Esophagus squamous epithelium (tissue), 5 donors: ENCODE data around the gene KCNA3. TPM values are rescaled to one million over a fixed set of nuclear protein-coding genes. Genes with fewer than 3 reads are reported as not detected.
A peak's percentile ranks its signal among the peaks of the same experiment; 100 is the strongest.

ENCODE experiments used
- DNase-seq: peaks from one replicate; lab custom pipeline; 2025; lab: John Stamatoyannopoulos, UW
- H3K27ac ChIP-seq, 4 donors: fragments of 200-600 bp; sonication (generic); one replicate each; pipeline ENCODE4 v1.5.1; 2016 to 2019; ENCODE audit warnings: mild to moderate bottlenecking in 1 of 4
- H3K27me3 ChIP-seq, 4 donors: fragments of 200-600 bp; sonication (generic); 1 replicate in 3 of 4; 2 replicates in 1 of 4; pipeline versions ENCODE4 v1.5.1 to v1.6.0; 2017 to 2021; ENCODE audit warnings: antibody characterized with exemption in 1 of 4
- H3K36me3 ChIP-seq, 3 donors: fragments of 200-600 bp; sonication (generic); one replicate each; pipeline ENCODE4 v1.5.1; 2016 to 2019
- H3K4me1 ChIP-seq, 3 donors: fragments of 200-600 bp; sonication (generic); one replicate each; pipeline ENCODE4 v1.5.1; 2017 to 2019
- H3K4me3 ChIP-seq, 4 donors: fragments of 200-600 bp; sonication (generic); 1 replicate in 3 of 4; 2 replicates in 1 of 4; pipeline ENCODE4 v1.5.1; 2016 to 2019; ENCODE audit warnings: mild to moderate bottlenecking in 2 of 4, moderate library complexity in 1 of 4
- H3K9me3 ChIP-seq, 3 donors: fragments of 200-600 bp; sonication (generic); one replicate each; pipeline ENCODE4 v1.5.1; 2016 to 2019
- CTCF ChIP-seq, 6 experiments: fragments of 450-650 bp in 4 of 6; fragments of 200-600 bp in 2 of 6; sonication (generic) in 2 of 6; IDR thresholded peaks; one replicate each; pipeline ENCODE4 v1.5.1; 2016 to 2019; ENCODE audit warnings: antibody characterized with exemption in 6 of 6, mild to moderate bottlenecking in 4 of 6, moderate library complexity in 4 of 6
- POLR2A ChIP-seq, 4 donors: fragments of 450-650 bp; IDR thresholded peaks; one replicate each; pipeline ENCODE4 v1.6.1; 2017; ENCODE audit warnings: antibody characterized with exemption in 4 of 4, mild to moderate bottlenecking in 4 of 4, moderate library complexity in 3 of 4
- WGBS, 2 donors: methylation state at CpG; one replicate each; pipeline ENCODE4 v1.1.5; 2018; 5-methylcytosine and 5-hydroxymethylcytosine counted together
- intact Hi-C: fragments of 100-400 bp; cut with DNase I; formaldehyde crosslinking; loops from one replicate; pipeline ENCODE4 v1.15.0; 2022
- total RNA-seq, 4 donors: library from RNA; depleted of rRNA; stranded (reverse); fragments of >200 nt; gene quantifications; one replicate each; pipeline ENCODE4 v1.1.0, GENCODE V29; 2016
- donor health status: DM: yes; HTN: yes; CAD: no.

Gene KCNA3
- total RNA-seq, 4 donors from 2014 or later: 0.34 to 3.2 (median 1.2) TPM

GRCh38 chr1:110637475-110637874 is 37.3 kb downstream of the KCNA3 start:
- H3K27me3 ChIP-seq: peaks cover 0 to 53% (median 0%) of the 10 kb centered on the region in 4 donors
- no peaks in the 10 kb centered on the region for H3K36me3 ChIP-seq
- H3K4me3 ChIP-seq: no peak overlapping the region
- no peak for TF ChIP-seq CTCF (IDR thresholded peaks at IDR 0.05)
- TF ChIP-seq POLR2A (IDR thresholded peaks at IDR 0.05): no peak
- intact Hi-C loops: no loop called here
- peaks cover 11 to 25% (median 18%) of the 10 kb centered on the region in 3 donors for H3K4me1 ChIP-seq
- no peaks in the 10 kb centered on the region for H3K9me3 ChIP-seq
- 80 to 83% methylated on average over 1 to 2 of the region's 3 CpGs for WGBS, 2 donors
- H3K27ac ChIP-seq: no peak overlapping the region
- DNase-seq: no peak

- Histone ChIP-seq H3K27ac (no peak overlapping the region), H3K27me3 (peaks cover 0 to 56% (median 0%) of the 10 kb centered on the region in 4 donors), H3K4me3 (no peak overlapping the region), H3K9me3 (no peaks in the 10 kb centered on the region), H3K36me3 (no peaks in the 10 kb centered on the region), H3K4me1 (peaks cover 11 to 25% (median 18%) of the 10 kb centered on the region in 3 donors)
- intact Hi-C loops: no loop called here
- WGBS, 2 donors: 81 to 87% methylated on average over 4 of the region's 4 CpGs
- TF ChIP-seq CTCF (IDR thresholded peaks at IDR 0.05): no peak
- peak in 1 of 4 donors; percentile 13 for TF ChIP-seq POLR2A (IDR thresholded peaks at IDR 0.05)
- no peak for DNase-seq
These were observed 38.4 kb downstream of the KCNA3 start for GRCh38 chr1:110636149-110636935.

- no peak for DNase-seq
- intact Hi-C loops: no loop called here
- 67 to 86% methylated on average over 1 to 2 of the region's 2 CpGs for WGBS, 2 donors
These were observed 39.3 kb downstream of the KCNA3 start for GRCh38 chr1:110635434-110635833.

GRCh38 chr1:110634455-110635311 is 40.1 kb downstream of the KCNA3 start:
- TF ChIP-seq CTCF (IDR thresholded peaks at IDR 0.05) (peak in 2 of 6 experiments; percentile 3 to 19), POLR2A (IDR thresholded peaks at IDR 0.05) (no peak)
- H3K4me3 ChIP-seq: no peak overlapping the region
- no peak for DNase-seq
- intact Hi-C loops: loop anchor here (5.0 kb wide), 1 partner anchor 133 kb away; no protein-coding TSS in a partner anchor
- no peaks in the 10 kb centered on the region for H3K9me3 ChIP-seq
- no peaks in the 10 kb centered on the region for H3K36me3 ChIP-seq
- H3K27ac ChIP-seq: peak overlapping the region in 2 of 4 donors; percentile 2 to 43
- peaks cover 0 to 63% (median 0%) of the 10 kb centered on the region in 4 donors for H3K27me3 ChIP-seq
- 10 to 15% methylated on average over 7 of the region's 7 CpGs for WGBS, 2 donors
- H3K4me1 ChIP-seq: peaks cover 11 to 19% (median 18%) of the 10 kb centered on the region in 3 donors

More at GRCh38 chr1:110635434-110635833, 39.3 kb downstream of the KCNA3 start:
- no peaks in the 10 kb centered on the region for H3K9me3 ChIP-seq
- no peaks in the 10 kb centered on the region for H3K36me3 ChIP-seq
- no peak overlapping the region for H3K4me3 ChIP-seq
- no peak for TF ChIP-seq POLR2A (IDR thresholded peaks at IDR 0.05)
- no peak for TF ChIP-seq CTCF (IDR thresholded peaks at IDR 0.05)
- peak overlapping the region in 1 of 4 donors; percentile 3 for H3K27ac ChIP-seq
- peaks cover 11 to 25% (median 18%) of the 10 kb centered on the region in 3 donors for H3K4me1 ChIP-seq
- H3K27me3 ChIP-seq: peaks cover 0 to 63% (median 0%) of the 10 kb centered on the region in 4 donors
